HG03064 (cell line): ENCODE measurements around the gene UGP2.
"Not testable (repeated sequence)": the region's sequence is repeated elsewhere in the genome, so short reads cannot be mapped to it uniquely, and the experiment has no call there.

Source experiments
- ATAC-seq: cut with Tn5 transposase; IDR thresholded peaks from one replicate; pipeline ENCODE4 v1.9.1; 2021; ENCODE audit warnings: low read depth; ENCODE audit not compliant: unreplicated experiment

UGP2 gene

GRCh38 chr2:63837036-63837594 is 4.6 kb upstream of the UGP2 start:
- no peak for ATAC-seq

DNA sequence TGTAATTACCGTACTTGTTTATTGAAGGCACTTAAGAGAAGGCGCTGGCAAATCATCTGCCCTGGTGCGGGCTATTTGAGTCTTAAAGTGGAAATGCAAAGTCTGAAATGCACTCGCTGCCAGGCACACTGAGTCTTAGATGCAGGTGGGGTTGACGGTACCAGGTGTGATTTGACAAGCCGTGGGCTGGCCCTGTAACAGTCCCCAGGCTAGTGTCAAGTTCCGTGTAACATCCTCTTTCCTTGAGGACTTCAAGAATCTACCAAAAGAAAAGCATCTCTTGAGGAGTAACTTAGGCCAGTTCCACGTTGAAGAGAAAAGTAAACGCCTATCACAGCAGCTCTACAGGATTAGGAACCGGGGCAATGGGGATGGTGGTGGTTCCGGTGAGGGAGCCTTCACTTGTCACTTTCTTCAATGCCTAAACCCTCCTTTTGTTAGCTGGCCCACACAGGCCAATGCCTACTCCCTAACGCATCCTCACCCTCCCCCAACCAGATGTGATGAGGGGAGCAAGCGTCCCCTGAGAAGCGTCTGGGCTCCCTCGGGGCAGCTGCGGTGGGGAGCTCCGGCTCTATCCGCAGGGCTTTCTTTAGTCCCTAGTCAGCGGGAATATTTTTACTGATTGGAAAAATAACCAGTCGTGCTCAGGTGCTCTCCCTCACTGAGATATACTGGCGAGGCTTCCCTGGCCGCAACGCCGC is 1.5 kb upstream of the UGP2 start:
- ATAC-seq = peak; percentile 30

GRCh38 chr2:63840785-63841253 is 877 bp upstream of the UGP2 start:
- peak; percentile 89 for ATAC-seq

DNA sequence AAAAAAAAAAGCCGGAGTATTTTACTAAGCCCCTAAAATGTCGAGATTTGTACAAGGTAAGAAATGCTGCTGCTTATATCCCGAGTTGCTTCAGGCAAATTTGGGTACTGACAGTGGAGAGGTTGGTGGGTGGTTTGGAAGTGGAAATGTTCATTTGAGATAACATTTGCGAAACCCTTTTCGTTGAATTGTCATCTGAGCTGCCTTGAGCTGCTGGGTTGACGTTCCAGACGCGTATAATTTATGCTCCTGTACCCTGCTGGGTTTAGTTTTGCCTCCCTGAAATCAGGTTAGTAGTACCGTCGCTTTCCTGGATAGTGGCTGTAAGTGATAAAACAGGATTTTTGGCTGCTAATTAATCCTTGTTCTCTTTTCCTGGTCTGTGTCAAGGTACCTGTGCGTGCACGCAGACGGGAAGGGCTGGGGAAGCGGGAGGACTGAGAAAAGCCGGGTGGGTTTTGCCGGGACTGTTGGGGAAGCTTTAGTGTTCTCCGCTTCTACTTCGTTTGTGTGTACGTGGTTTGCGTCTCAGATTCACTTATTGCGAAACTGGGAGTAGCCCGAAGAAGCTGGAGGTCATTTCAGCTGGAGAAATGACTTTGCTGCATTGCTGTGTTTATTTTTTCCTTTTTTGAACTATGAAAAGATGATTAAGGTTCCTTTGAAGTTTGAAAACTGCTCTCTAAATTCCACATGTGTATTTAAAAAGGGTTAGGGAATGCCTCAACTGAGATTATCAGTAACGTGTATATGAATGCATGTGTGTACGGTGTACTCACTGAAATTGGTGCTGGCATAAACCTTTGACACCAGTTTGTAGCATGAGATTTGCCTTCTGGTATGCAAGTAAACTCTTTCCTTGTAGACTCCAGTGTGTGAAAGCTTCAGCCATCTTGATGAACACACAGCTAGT is 709 bp downstream of the UGP2 start:
- no peak for ATAC-seq

- ATAC-seq = no peak
These were observed 1.4 kb downstream of the UGP2 start for GRCh38 chr2:63843093-63843492.

GRCh38 chr2:63843791-63844190 is 2.1 kb downstream of the UGP2 start:
- no peak for ATAC-seq

GRCh38 chr2:63844616-63845015 is 2.9 kb downstream of the UGP2 start:
- ATAC-seq = no peak

DNA sequence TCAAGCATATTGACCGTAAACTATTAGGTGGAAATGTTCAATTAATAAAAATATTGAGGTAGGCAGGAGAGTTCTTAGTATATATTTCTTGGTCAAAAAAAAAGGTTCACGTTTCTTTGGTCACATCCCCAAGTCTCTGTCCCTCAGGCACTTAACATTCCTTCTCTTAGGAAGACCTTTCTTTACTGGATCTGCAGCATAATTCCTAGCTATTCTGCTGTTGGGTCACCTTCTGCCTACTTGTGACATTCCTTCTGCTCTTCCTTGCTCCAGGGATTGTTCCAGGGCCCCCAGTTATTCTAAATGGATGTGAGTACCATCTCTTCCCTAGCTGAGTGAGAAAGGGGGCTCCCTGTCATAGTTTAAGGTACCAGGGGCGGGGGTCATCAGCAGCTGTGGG is 4.2 kb downstream of the UGP2 start:
- no peak for ATAC-seq

GRCh38 chr2:63846487-63846886 is 4.8 kb downstream of the UGP2 start:
- ATAC-seq = no peak

GRCh38 chr2:63847571-63847970 is 5.9 kb downstream of the UGP2 start:
- not testable (repeated sequence) for ATAC-seq

GRCh38 chr2:63849381-63850203 is 7.9 kb downstream of the UGP2 start:
- ATAC-seq = no peak

- no peak for ATAC-seq
These were observed 8.5 kb downstream of the UGP2 start for GRCh38 chr2:63850204-63850571.

DNA sequence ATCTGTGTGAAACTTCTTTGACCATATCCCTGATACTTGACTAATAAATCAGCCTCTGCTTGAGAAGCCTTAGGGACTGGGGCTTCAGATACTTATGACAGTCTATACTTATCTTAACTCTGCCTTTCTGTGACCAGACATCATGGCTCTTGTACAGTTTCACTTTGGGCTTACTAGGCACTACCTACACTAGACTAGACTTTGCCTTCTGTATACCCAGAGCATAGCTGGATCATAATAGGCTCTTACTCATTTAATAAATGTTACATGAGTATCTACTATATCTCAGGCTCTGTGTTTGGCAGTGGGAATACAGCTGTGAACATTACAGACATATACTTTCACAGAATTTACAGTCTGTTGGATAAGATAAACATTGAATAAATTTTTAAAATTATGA is 9.0 kb downstream of the UGP2 start:
- ATAC-seq = no peak

DNA sequence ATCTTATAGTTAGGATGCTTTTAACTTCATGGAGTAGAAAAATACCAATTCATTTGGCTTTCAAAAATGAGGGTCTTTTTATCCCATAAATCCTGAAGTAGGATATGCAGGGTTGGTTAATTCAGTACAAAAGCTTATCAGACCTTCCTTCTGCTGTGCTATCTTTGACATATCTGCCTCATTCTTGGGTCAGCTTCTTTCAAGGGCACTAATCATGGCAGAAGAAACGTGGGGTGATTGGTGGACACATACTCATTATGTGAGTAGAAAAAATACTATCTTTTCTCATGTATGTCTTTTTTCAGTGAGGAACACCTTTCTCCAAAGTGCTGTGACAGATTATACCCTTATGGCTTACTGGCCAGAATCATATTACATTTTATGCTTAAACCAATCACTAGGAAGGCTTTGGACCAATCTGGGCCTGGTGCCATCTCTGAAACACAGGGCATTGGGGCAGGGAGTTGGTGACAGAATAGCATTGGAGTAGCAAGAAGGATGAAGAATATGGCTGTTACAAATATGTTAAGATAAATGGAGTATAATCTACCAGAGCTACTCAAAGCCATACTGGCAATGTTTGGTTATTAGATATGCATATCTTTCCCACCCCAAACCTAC is 10.1 kb downstream of the UGP2 start:
- ATAC-seq = no peak

GRCh38 chr2:63853527-63854310 is 12.0 kb downstream of the UGP2 start:
- ATAC-seq = no peak

DNA sequence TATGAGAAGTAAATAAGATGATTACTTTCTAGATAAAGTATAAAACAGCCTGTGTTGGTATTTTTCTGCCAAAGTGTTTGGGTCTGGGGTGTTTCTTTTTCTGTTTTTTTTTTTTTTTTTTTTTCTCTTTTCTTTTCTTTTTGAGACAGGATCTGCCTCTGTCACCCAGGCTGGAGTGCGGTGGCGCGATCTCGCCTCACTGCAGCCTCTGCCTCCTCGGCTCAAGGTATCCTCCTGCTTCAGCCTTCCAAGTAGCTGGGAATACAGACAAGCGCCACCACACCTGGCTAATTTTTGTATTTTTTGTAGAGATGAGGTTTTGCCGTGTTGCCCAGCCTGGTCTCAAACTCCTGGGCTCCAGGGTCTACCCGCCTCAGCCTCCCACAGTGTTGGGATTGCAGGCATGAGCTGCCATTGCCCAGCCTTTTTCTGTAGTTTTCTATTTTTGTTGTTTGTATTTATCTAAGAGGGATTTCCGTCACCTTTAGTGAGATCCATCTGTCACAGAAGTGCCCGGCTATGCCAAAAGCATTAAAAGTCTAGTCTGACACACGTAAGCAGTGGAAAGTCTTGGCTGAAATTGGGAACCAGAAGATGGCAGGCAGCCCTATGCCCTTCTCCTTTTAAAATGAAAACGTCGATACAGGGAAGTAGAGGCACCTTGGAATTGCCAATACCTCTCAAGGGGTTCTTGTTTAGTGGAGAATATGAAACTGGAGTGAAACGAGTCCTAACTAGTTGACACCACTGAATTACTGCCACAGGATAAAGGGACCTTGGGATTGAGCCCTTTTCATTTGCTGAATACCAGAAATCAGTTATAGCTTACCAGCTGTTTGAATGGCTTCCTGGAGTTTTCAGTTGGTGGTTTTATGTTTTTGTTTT is 14.0 kb downstream of the UGP2 start:
- no peak for ATAC-seq

GRCh38 chr2:63856303-63856603 is 14.6 kb downstream of the UGP2 start:
- no peak for ATAC-seq

GRCh38 chr2:63858291-63858690 is 16.6 kb downstream of the UGP2 start:
- ATAC-seq = no peak
